Activated CD8-positive, alpha-beta memory T cell treated with anti-CD3 and anti-CD28 coated beads, Interleukin-2, amount 50 U/mL, for 24 hours (primary cell): ENCODE measurements around the gene COL20A1.
"Not testable (repeated sequence)": the region's sequence is repeated elsewhere in the genome, so short reads cannot be mapped to it uniquely, and the experiment has no call there.

ENCODE experiments used
- DNase-seq: peaks from one replicate; pipeline ENCODE4 v3.0.0-alpha.2; 2020; ENCODE audit errors: extremely low read depth

The COL20A1 gene

GRCh38 chr20:63376283-63377250 lies 83.6 kb downstream of the COL20A1 start:
- no peak for DNase-seq

DNA sequence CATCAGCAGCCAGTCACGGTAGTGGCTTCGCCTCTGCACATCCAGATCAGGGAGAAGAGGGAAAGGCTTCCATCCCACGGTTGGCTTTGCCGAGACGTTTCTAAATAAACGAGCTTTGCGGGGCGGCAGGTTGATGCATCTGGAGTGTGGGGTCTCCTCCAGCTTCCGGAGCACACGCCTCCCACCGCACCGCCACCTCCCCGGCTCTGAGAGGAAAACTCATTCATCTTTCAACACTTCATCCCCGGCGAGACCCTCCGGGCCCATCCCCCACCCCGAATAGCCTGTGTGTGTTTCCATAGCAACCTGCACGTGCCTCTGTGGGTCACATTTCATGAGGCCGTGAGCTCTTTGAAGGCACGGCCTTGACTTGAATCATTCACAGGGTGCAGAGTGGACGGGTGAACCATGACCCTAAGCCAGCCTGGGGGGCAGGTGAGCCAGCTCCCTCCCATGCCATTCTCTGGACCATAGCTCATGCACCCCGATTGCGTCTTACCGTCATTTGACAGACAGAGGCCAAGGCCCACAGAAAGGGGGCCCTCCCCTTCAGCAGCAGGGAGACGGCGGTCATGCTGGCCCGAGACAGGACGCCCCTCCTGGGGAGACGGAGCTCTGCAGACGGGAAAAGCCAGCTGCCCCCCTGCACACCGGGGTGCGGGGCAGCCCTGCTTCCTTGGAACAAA lies 84.4 kb downstream of the COL20A1 start:
- no peak for DNase-seq

- DNase-seq = no peak
Measured at GRCh38 chr20:63377951-63378381, 85.0 kb downstream of the COL20A1 start.

DNA sequence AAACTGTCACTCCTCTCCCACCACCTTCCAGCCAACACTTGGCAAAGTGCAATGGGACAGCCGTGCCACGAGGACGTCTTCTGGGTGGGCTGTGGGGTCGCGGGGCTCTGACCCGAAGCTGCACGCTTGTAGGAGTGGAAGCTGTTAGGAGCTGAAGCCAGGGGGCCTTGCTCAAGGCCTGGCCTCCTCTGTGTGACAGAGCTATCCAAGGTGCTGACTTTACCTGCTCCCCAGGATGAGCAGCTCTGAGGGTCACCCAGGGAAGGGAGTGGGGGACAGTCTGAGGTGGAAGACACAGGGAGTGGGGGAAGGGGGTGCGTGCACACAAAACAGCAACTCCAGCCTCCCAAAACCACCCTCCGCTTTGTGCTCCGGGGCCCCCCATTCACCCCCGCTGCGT lies 85.6 kb downstream of the COL20A1 start:
- DNase-seq = no peak

- DNase-seq = no peak
Measured at GRCh38 chr20:63379296-63379695, 86.3 kb downstream of the COL20A1 start.

DNA sequence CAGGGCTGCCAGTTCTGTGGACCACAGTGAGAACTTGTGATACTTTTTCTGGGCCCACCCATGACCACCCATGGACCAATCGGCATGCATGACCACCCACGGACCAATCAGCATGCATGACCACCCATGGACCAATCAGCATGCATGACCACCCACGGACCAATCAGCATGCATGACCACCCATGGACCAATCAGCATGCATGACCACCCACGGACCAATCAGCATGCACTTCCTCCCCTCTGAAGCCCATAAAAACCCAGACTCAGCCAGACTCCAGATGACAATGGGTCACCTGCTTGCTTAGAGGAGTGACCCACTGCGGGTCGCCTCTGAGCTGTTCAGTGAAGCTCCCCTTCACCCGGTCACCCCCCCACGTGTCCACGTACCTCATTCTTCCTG lies 86.9 kb downstream of the COL20A1 start:
- DNase-seq = not testable (repeated sequence)

DNA sequence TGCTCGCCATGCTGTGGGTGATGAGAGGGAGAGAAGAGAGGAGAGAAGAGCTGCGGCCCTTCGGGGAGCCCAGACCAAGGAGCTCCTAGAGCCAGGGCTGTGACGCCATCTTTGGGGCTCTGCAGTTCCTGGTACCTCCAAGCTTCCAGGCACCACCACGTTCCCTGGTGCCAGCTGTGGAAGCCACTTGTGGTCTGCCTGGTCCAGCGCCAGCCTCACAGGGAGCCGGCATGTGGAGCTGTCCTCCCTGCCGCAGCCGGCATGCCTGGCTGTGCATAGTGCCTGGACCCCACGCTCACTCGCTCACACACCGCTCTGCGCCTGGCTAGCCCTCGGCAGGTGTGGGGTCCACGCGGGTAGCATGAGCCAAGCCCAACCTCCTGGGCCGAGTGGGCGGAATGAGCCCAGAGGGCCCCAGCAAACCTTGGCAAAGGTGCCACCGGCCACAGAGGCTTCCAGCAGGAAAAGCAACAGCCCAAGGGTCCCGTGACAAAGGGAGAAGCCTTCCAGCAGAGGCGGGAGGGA lies 87.4 kb downstream of the COL20A1 start:
- DNase-seq = no peak

DNA sequence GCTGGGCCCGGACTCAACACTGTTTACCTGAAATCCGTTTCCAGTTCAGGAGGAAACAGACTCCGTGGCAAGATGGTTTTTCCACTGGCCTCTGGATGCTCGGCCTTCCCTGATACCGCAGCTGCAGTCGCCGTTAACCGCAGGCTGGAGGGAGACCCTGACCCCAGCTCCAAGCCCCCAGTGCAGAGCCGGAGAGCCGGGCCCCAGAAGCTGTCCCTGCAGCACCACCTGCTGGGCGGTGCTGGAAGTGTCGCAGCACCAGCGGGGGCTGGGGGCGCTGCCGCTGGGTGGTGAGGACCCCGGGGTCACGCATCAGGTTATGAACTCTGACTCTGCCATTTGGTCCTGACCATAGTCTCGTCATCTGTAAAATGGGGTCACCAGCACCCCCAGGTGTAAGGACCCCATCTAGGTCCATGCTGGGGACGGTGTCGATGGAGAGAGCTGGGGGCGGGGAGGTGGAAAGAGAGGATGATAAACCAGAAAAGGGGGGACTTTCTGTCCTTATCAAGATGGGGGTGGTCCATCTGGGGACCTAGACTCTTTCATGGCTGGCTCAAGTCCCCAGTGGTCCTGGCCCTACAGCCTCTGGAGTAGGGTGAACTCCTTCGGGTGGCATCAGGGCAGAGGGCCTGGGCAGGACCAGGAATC lies 88.9 kb downstream of the COL20A1 start:
- DNase-seq = no peak

- no peak for DNase-seq
Measured at GRCh38 chr20:63382551-63383300, 89.7 kb downstream of the COL20A1 start.

- no peak for DNase-seq
Measured at GRCh38 chr20:63383556-63383955, 90.6 kb downstream of the COL20A1 start.

DNA sequence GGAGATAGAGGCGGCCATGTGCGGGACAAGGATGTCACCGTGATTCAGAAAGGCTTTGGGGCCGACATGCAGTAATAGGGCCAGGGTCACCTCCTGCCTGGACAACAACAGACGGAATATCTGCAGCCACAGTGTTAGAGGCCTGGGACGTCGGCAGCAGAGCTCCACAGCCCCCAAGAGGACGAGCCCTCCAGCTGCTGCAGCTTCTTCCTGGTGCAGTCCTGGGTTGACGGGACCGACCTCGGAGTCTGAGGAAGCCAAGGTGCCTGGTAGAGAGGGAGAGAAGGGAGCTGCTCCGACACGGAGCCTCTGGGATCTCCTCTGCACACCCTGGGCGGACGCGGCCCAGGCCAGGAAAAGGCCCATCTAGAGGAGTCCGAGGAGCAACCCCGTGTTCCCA lies 91.3 kb downstream of the COL20A1 start:
- no peak for DNase-seq
